Measurements from ENCODE around the gene NFX1. TPM values are rescaled to one million over a fixed set of nuclear protein-coding genes. Genes with fewer than 3 reads are reported as not detected.
A peak's percentile ranks its signal among the peaks of the same experiment; 100 is the strongest.
"Not testable (repeated sequence)": the region's sequence is repeated elsewhere in the genome, so short reads cannot be mapped to it uniquely, and the experiment has no call there.

Gene NFX1
- total RNA-seq, 4 donors from 2014 or later: 35.2 to 101 (median 59.6) TPM

DNA sequence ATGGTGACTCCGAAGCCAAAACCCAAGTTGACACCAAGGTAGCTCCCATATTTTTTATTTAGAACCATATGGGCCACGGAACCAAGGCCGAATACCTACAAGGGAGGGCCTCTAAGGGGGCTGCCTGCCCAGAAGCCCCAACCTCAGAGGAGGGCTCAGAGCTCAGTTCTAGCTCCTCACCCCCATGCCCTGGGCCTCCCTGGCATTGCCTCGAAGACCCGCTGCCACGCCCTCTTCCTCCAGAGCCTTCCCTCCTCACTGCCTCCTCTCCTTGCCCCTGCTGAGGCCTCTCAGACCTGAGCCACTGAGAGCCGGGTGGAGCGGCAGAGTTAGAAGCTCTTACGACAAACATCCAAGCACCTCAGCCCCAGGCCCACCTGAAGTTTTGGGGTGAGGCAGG, 96.7 kb downstream of the NFX1 start:
- not testable (repeated sequence) for DNase-seq, H3K9me3 ChIP-seq, H3K4me1 ChIP-seq, H3K36me3 ChIP-seq, H3K4me3 ChIP-seq, H3K27me3 ChIP-seq, H3K27ac ChIP-seq

DNA sequence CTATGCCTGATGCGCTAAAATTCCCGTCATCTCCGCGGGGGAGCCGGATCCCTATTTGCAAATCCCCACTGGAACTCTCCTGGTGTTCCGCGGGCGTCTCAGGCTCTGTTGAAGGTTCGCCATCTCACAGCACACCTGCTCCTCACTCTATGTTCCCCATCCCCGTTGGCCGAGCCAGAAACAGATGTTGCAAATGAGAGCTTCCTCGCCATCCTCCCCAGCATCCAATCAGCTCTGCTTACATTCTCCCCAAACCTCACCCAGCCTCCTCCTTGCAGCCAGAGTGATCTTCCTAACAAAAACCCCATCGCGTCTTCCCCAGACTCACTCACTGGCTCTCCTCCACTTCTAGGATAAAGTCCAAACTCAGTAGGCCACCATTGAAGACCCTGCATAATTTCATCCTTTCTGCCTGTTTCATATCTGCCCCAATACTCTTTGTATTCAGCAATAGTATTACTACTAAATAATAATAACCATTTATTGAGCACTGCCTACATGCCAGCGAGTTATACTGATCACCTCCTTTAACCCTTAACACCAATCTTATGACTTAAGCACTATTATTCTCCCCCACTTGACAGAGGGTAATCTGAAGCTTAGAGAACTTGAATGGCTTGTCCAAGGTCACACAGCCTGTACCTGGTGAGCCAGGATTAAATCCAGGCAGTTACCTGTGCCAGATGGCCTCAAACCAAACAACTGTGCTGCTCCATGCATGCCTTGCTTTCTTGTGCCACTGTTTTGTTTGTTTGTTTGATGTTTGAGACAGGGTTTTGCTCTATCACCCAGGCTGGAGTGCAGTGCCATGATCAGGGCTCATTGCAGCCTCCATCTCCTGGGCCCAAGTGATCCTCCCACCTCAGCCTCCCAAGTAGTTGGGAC, 98.0 kb downstream of the NFX1 start:
- H3K36me3 ChIP-seq: peaks cover 0 to 4% (median 0%) of the 10 kb centered on the region in 3 donors

DNA sequence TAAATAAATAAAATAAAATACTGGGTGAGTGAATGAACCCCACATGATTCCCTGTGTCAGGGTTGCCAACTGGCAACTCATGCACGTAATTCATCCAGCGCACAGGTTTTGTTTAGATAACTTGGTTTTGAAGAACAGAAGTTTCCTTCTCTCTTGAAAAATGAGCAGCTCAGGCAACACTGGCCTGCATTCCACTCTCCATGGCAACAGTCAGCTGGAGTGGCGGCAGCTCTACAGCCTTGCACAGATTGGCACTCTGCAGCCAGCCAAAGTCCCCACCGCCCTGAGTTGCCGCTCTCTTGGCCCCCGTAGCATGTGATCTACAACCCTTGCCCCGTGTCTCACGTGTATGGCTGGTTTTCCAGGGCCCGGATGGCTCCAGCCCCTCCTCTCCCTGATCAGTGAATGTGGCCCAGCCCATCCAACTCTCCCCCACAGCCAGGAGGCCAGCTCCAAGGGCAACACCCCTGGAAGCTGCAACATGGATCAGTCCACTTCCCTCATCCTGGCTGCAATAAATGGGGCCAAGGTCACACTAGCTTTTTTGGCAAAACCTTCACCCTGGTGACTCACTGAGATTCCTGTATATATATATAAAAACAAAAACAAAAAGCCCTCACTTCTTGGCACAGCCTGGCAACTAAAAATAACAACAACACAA, 100.9 kb downstream of the NFX1 start:
- peak in 2 of 3 donors; percentile 70 to 83 for DNase-seq
- Histone ChIP-seq H3K27ac (peak overlapping the region; percentile 13 to 93 (median 72)), H3K4me1 (peaks cover 0 to 11% (median 0%) of the 10 kb centered on the region in 4 donors)
- not testable (repeated sequence) for H3K27me3 ChIP-seq, H3K36me3 ChIP-seq, H3K9me3 ChIP-seq, H3K4me3 ChIP-seq
- peak in 1 of 2 donors; percentile 9 for TF ChIP-seq POLR2A (IDR thresholded peaks at IDR 0.05)

More for the DNA sequence above, 98.0 kb downstream of the NFX1 start:
- no peak overlapping the region for H3K4me3 ChIP-seq
- no peak for DNase-seq
- peaks cover 0 to 11% (median 0%) of the 10 kb centered on the region in 4 donors for H3K4me1 ChIP-seq
- H3K9me3 ChIP-seq: no peaks in the 10 kb centered on the region
- no peak overlapping the region for H3K27ac ChIP-seq
- no peaks in the 10 kb centered on the region for H3K27me3 ChIP-seq
- TF ChIP-seq, protein P1, sequence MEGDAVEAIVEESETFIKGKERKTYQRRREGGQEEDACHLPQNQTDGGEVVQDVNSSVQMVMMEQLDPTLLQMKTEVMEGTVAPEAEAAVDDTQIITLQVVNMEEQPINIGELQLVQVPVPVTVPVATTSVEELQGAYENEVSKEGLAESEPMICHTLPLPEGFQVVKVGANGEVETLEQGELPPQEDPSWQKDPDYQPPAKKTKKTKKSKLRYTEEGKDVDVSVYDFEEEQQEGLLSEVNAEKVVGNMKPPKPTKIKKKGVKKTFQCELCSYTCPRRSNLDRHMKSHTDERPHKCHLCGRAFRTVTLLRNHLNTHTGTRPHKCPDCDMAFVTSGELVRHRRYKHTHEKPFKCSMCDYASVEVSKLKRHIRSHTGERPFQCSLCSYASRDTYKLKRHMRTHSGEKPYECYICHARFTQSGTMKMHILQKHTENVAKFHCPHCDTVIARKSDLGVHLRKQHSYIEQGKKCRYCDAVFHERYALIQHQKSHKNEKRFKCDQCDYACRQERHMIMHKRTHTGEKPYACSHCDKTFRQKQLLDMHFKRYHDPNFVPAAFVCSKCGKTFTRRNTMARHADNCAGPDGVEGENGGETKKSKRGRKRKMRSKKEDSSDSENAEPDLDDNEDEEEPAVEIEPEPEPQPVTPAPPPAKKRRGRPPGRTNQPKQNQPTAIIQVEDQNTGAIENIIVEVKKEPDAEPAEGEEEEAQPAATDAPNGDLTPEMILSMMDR (IDR thresholded peaks at IDR 0.05): no peak
- no peak for TF ChIP-seq POLR2A (IDR thresholded peaks at IDR 0.05)

DNA sequence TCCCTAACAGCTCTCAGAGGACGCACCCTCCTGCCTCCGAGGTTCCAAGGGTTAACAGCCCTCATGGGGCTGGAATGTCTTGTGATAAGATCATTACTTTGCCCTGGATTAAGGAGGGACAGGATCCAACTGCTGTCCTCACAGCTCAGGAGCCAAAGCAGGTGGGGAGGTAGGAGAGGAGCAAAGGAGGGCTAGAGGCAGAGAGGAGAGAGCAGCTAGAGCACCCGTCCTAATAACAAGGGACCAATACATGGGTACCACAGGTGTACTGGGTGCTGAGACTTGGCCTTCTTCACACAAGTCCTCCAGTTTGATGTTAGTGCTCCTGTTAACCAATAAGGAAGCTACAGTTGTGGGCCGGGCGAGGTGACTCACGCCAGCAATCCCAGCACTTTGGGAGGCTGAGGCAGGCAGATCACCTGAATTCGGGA, 102.3 kb downstream of the NFX1 start:
- peak in 2 of 3 donors; percentile 69 to 74 for DNase-seq
- not testable (repeated sequence) for H3K36me3 ChIP-seq, H3K9me3 ChIP-seq, H3K27me3 ChIP-seq
- Histone ChIP-seq H3K27ac (peak overlapping the region in 3 of 4 donors; percentile 66 to 93 (median 78)), H3K4me1 (peaks cover 0 to 11% (median 0%) of the 10 kb centered on the region in 4 donors), H3K4me3 (peak overlapping the region in 2 of 4 donors; percentile 48 to 54)
- peak in 1 of 2 donors; percentile 57 for TF ChIP-seq POLR2A (IDR thresholded peaks at IDR 0.05)

DNA sequence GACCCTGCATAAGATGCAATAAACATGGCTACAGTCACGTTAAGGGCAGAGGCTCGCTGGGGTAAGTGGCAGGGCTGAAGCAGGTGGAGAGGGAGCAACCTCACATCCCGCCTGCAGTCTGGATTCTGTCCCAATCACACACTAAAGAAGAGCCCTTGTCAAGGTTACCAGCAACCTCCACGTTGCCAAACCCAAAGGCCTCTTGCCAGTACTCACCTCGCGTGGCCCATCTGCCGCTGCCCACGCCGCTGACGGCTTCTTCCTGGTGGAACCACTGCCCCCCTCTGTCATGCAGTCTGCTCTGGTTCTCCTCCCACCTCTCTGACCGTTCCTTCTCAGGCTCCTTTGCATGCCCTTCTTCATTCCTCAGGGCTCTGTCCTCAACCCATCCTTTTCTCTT, 103.3 kb downstream of the NFX1 start:
- Histone ChIP-seq H3K9me3 (no peaks in the 10 kb centered on the region), H3K36me3 (no peaks in the 10 kb centered on the region), H3K27me3 (no peaks in the 10 kb centered on the region), H3K4me3 (peak overlapping the region in 2 of 4 donors; percentile 48 to 54), H3K4me1 (peaks cover 0 to 11% (median 0%) of the 10 kb centered on the region in 4 donors), H3K27ac (peak overlapping the region in 3 of 4 donors; percentile 66 to 93 (median 78))
- DNase-seq: no peak
- TF ChIP-seq, protein P1 (IDR thresholded peaks at IDR 0.05): no peak
- TF ChIP-seq POLR2A (IDR thresholded peaks at IDR 0.05): no peak

DNA sequence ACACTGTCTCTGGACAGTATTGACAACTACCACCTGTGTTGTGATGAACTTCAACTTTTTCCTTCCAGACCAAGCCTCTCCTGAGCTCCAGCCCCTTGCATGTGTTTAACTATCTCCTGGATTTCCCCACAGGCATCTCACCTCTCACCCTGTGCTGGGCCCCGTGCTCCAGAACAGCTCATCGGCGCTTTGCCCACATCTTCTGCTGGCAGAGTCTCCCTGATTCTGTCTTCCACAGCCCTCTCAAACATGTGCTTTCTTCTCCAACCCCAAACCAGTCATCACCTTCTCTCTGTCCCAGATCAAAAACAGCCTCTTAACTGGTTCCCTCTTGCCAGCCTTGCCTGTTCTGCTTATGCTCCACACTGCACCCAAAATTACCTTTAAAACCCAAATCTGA, 103.7 kb downstream of the NFX1 start:
- H3K36me3 ChIP-seq, H3K27me3 ChIP-seq, DNase-seq, H3K9me3 ChIP-seq: not testable (repeated sequence)
- Histone ChIP-seq H3K27ac (peak overlapping the region in 1 of 4 donors; percentile 93), H3K4me1 (peaks cover 0 to 11% (median 0%) of the 10 kb centered on the region in 4 donors), H3K4me3 (peak overlapping the region in 2 of 4 donors; percentile 48 to 54)

DNA sequence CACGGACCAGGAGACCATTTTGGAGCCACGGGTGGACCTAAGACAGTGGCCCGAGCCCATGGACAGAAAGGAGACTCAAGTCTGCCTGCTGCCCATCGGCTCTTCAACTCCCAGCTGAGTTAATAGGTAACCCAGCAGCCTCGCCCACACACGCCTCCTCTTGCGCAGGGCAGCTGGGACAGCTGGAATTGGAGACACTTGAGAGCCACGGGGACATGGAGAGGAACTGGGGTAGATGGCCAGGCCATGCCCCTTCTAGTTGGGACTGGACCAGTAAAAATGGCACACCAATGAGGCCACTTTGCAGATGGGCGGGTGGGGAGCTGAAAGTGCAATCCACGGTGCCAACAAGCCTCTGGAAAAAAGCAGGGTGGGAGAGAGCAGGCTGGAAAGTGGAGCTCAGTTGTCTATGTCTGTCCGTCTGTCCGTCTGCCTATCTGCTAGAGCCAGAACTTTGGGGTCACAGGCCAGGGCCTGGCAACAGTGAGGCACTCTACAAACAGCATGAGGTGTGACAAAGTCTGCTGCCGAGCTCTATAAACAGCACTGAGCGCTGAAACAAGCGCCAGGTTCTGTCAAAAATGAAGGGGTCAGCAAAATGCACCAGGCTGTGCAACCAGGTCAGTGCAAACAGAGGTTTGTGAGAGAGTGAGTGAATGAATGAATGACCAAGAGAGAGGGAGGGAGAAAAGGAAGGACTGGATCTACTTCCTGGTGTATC, 105.0 kb downstream of the NFX1 start:
- Histone ChIP-seq H3K27ac (peak overlapping the region in 3 of 4 donors; percentile 22 to 67 (median 59)), H3K4me3 (peak overlapping the region in 2 of 4 donors; percentile 48 to 54), H3K4me1 (peaks cover 0 to 11% (median 0%) of the 10 kb centered on the region in 4 donors)
- TF ChIP-seq POLR2A (IDR thresholded peaks at IDR 0.05): peak in 1 of 2 donors; percentile 55
- H3K36me3 ChIP-seq, H3K9me3 ChIP-seq, H3K27me3 ChIP-seq: not testable (repeated sequence)
- peak in 2 of 3 donors; percentile 83 to 86 for DNase-seq

DNA sequence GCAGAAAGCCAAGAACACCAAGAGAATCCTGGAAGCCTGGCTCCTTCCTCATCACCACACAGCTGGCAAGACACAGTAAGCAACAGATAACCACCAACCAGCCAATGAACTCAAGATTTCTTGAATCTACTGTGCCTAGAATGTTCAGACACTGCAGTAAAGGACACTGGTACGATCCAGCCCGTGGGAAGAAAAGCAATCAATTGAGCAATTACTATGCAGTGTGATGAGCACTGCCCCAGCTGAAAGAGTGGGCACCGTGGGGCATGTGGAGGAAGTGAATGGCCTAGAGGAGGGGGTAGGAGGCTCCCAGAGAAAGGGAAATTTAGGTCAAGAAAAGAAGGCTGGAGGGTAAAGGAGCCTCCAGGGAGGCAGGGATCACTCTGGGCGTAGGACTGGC, 107.5 kb downstream of the NFX1 start:
- H3K4me1 ChIP-seq, H3K27ac ChIP-seq, H3K4me3 ChIP-seq, H3K27me3 ChIP-seq, H3K9me3 ChIP-seq, DNase-seq, H3K36me3 ChIP-seq: not testable (repeated sequence)

DNA sequence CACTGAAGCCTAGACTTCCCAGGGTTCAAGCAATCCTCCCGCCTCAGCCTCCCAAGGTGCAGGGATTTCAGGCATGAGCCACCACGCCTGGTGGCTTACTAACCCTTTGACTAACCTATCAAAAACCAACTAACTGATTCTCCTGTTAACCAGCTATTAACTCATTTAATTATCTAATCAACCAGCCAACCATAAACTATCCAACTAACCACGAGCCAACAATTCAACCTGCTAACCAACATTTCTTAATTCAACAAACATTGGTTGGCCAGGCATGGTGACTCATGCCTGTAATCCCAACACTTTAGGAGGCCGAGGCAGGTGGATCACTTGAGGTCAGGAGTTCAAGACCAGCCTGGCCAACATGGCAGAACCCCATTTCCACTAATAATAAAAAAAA, 108.7 kb downstream of the NFX1 start:
- H3K27ac ChIP-seq, H3K27me3 ChIP-seq, H3K36me3 ChIP-seq, H3K4me1 ChIP-seq, DNase-seq, H3K4me3 ChIP-seq, H3K9me3 ChIP-seq: not testable (repeated sequence)

DNA sequence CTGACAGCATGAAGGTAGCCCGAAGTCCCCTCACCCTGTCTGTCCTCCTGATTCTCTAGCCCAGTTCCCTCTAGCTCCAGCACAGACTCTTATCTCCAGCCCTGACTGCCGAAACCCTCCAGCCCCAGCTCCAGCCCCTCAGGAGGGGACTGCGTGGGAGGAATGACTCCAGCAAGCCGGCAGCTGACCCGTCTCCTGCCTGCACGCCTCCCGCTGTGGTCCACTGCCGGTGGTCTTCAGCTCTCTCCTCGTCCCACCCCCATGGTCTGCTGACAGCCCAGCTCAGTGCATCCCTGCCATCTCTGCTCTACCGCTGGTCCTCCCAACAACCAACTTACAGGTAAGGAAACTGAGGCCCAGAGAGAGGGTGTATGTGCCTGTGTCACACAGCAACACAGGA, 111.5 kb downstream of the NFX1 start:
- not testable (repeated sequence) for H3K4me1 ChIP-seq, H3K27ac ChIP-seq, DNase-seq, H3K9me3 ChIP-seq, H3K27me3 ChIP-seq, H3K36me3 ChIP-seq, H3K4me3 ChIP-seq

DNA sequence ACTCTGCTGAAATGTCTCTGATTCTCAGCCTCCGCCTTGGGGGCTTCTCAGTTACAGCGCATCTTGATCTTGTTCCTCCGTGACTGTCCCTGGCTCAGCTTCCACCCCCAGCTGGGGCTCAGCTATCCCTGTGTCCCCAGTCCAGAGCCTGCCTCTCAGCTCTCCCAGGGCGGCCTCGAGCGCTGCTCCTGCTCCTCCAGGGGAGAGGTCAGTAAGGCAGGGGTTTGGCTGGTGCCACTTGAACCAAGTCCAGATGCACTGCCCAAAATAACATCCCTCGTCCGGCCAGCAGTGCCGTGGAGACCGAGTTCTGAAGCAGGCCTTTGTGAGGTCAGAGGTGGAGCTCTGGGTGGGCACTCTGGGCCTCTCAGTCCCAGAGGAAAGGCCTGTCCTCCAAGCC, 112.1 kb downstream of the NFX1 start, which contains the start of gene AQP7:
Gene AQP7, minus strand, starts transcription at position 198 of the 400 bp plus-strand sequence. CDS start 1,306 bp downstream, outside the sequence.
- not testable (repeated sequence) for DNase-seq, H3K27me3 ChIP-seq, H3K9me3 ChIP-seq, H3K36me3 ChIP-seq, H3K4me1 ChIP-seq
- Histone ChIP-seq H3K27ac (peak within 1 kb of the TSS in 1 of 4 donors; percentile 16), H3K4me3 (peak within 1 kb of the TSS in 1 of 4 donors; percentile 25)
